ENCODE measurements around the gene RAD21L1. TPM values are rescaled to one million over a fixed set of nuclear protein-coding genes. Genes with fewer than 3 reads are reported as not detected.
A peak's percentile ranks its signal among the peaks of the same experiment; 100 is the strongest.

The RAD21L1 gene
- not detected for total RNA-seq
- long read RNA-seq: 0 reads

- peak; percentile 91 for DNase-seq (ENCODE audit: low spot score)
- intact Hi-C loops (cut with DNase I): no loop called here
These were observed at the start of gene RAD21L1 for GRCh38 chr20:1225783-1226654. Gene RAD21L1 (plus strand): TSS chr20:1226044. CDS start chr20:1228454, 2,410 bp downstream.

- no peak for DNase-seq (ENCODE audit: low spot score)
These were observed 48.2 kb upstream of the RAD21L1 start for GRCh38 chr20:1177680-1178079.

GRCh38 chr20:1178103-1178502 is 47.7 kb upstream of the RAD21L1 start:
- intact Hi-C loops (cut with DNase I): no loop called here

More at GRCh38 chr20:1177680-1178079, 48.2 kb upstream of the RAD21L1 start:
- intact Hi-C loops (cut with DNase I): no loop called here

GRCh38 chr20:1178623-1179022 is 47.2 kb upstream of the RAD21L1 start:
- no peak for DNase-seq (ENCODE audit: low spot score)
- intact Hi-C loops (cut with DNase I): no loop called here

More at GRCh38 chr20:1178103-1178502, 47.7 kb upstream of the RAD21L1 start:
- DNase-seq (ENCODE audit: low spot score): no peak

- intact Hi-C loops (cut with DNase I): no loop called here
- no peak for DNase-seq (ENCODE audit: low spot score)
These were observed 44.9 kb upstream of the RAD21L1 start for GRCh38 chr20:1180949-1181348.

GRCh38 chr20:1182106-1182505 is 43.7 kb upstream of the RAD21L1 start:
- DNase-seq (ENCODE audit: low spot score): no peak
- intact Hi-C loops (cut with DNase I): no loop called here

- no peak for DNase-seq (ENCODE audit: low spot score)
- intact Hi-C loops (cut with DNase I): no loop called here
These were observed 42.7 kb upstream of the RAD21L1 start for GRCh38 chr20:1183153-1183552.

- intact Hi-C loops (cut with DNase I): no loop called here
These were observed 41.6 kb upstream of the RAD21L1 start for GRCh38 chr20:1184260-1184637.

GRCh38 chr20:1184638-1185315 is 41.1 kb upstream of the RAD21L1 start, which contains the start of gene TMEM74B:
Gene TMEM74B (minus strand): TSS chr20:1184981. CDS start chr20:1183801, 1,180 bp downstream.
- no peak for DNase-seq (ENCODE audit: low spot score)
- intact Hi-C loops (cut with DNase I): no loop called here

More at GRCh38 chr20:1184260-1184637, 41.6 kb upstream of the RAD21L1 start:
- no peak for DNase-seq (ENCODE audit: low spot score)

GRCh38 chr20:1185316-1185741 is 40.5 kb upstream of the RAD21L1 start:
- DNase-seq (ENCODE audit: low spot score): no peak
- intact Hi-C loops (cut with DNase I): no loop called here

GRCh38 chr20:1185790-1186334 is 40.0 kb upstream of the RAD21L1 start:
- intact Hi-C loops (cut with DNase I): no loop called here
- DNase-seq (ENCODE audit: low spot score): no peak

- no peak for DNase-seq (ENCODE audit: low spot score)
- intact Hi-C loops (cut with DNase I): no loop called here
These were observed 39.4 kb upstream of the RAD21L1 start for GRCh38 chr20:1186367-1186991.

GRCh38 chr20:1187605-1188171 is 38.2 kb upstream of the RAD21L1 start:
- intact Hi-C loops (cut with DNase I): no loop called here
- no peak for DNase-seq (ENCODE audit: low spot score)

GRCh38 chr20:1188347-1188746 is 37.5 kb upstream of the RAD21L1 start:
- intact Hi-C loops (cut with DNase I): no loop called here
- DNase-seq (ENCODE audit: low spot score): no peak

GRCh38 chr20:1189827-1190226 is 36.0 kb upstream of the RAD21L1 start:
- no peak for DNase-seq (ENCODE audit: low spot score)
- intact Hi-C loops (cut with DNase I): loop anchor here (10.0 kb wide), 1 partner anchor 225 kb away; no protein-coding TSS in a partner anchor

- intact Hi-C loops (cut with DNase I): loop anchor here (10.0 kb wide), 1 partner anchor 226 kb away; no protein-coding TSS in a partner anchor
- no peak for DNase-seq (ENCODE audit: low spot score)
These were observed 35.0 kb upstream of the RAD21L1 start for GRCh38 chr20:1190847-1191246.

- no peak for DNase-seq (ENCODE audit: low spot score)
- intact Hi-C loops (cut with DNase I): loop anchor here (10.0 kb wide), 1 partner anchor 226 kb away; no protein-coding TSS in a partner anchor
These were observed 34.5 kb upstream of the RAD21L1 start for GRCh38 chr20:1191299-1191698.

- DNase-seq (ENCODE audit: low spot score): no peak
- intact Hi-C loops (cut with DNase I): loop anchor here (10.0 kb wide), 1 partner anchor 230 kb away; no protein-coding TSS in a partner anchor
These were observed 30.6 kb upstream of the RAD21L1 start for GRCh38 chr20:1195226-1195625.

GRCh38 chr20:1196634-1197033 is 29.2 kb upstream of the RAD21L1 start:
- DNase-seq (ENCODE audit: low spot score): no peak
- intact Hi-C loops (cut with DNase I): loop anchor here (10.0 kb wide), 1 partner anchor 232 kb away; no protein-coding TSS in a partner anchor

All from cardiac septum (tissue), 1 donor.